GM18870 (cell line): ENCODE data around the gene KRT7.
"Not testable (repeated sequence)": the region's sequence is repeated elsewhere in the genome, so short reads cannot be mapped to it uniquely, and the experiment has no call there.

Source experiments
- ATAC-seq: cut with Tn5 transposase; IDR thresholded peaks from one replicate; pipeline ENCODE4 v1.9.1; 2021; ENCODE audit warnings: moderate library complexity; ENCODE audit not compliant: unreplicated experiment

Gene KRT7

GRCh38 chr12:52229836-52230343, 3.2 kb upstream of the KRT7 start:
- ATAC-seq, result no peak

- ATAC-seq, result no peak
Observed at GRCh38 chr12:52230364-52231281, 2.4 kb upstream of the KRT7 start.

- ATAC-seq, result no peak
Observed at GRCh38 chr12:52231305-52232202, 1.5 kb upstream of the KRT7 start.

GRCh38 chr12:52232203-52232673, 805 bp upstream of the KRT7 start:
- no peak for ATAC-seq

- ATAC-seq, result no peak
Observed at GRCh38 chr12:52233462-52234207, 592 bp downstream of the KRT7 start.

GRCh38 chr12:52234223-52234810, 1.3 kb downstream of the KRT7 start:
- no peak for ATAC-seq

GRCh38 chr12:52235001-52235764, 2.1 kb downstream of the KRT7 start:
- no peak for ATAC-seq

- ATAC-seq, result no peak
Observed at GRCh38 chr12:52235822-52236361, 2.8 kb downstream of the KRT7 start.

GRCh38 chr12:52236386-52237050, 3.5 kb downstream of the KRT7 start:
- no peak for ATAC-seq

GRCh38 chr12:52238207-52238840, 5.3 kb downstream of the KRT7 start:
- no peak for ATAC-seq

GRCh38 chr12:52238916-52239646, 6.0 kb downstream of the KRT7 start:
- no peak for ATAC-seq

- no peak for ATAC-seq
Observed at GRCh38 chr12:52239767-52240166, 6.7 kb downstream of the KRT7 start.

- ATAC-seq, result not testable (repeated sequence)
Observed at GRCh38 chr12:52240247-52240646, 7.2 kb downstream of the KRT7 start.

- no peak for ATAC-seq
Observed at GRCh38 chr12:52241205-52241842, 8.3 kb downstream of the KRT7 start.

- ATAC-seq, result no peak
Observed at GRCh38 chr12:52242442-52243258, 9.6 kb downstream of the KRT7 start.

GRCh38 chr12:52243259-52243855, 10.3 kb downstream of the KRT7 start:
- ATAC-seq, result no peak
